ENCODE measurements around the gene ATP8A2.

Gene ATP8A2

DNA sequence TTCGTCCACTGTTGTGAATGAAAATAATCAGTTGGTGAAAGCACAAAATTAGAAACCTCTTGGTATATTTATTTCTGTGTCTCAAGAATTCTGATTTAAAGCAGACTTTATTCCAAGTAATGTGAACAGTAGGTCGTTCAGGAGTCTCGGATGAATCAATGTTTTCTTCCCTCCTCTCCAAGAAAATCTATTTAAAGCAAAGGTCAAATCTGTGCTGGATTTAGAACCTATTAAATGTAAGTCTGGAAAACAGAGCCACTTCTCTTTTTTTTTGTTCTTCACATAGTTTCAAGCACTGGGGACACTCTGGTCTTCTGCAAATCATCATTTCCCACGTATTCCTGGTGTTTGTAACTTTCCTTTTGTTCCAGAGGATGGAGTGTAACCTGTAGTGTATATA, 312.7 kb downstream of the ATP8A2 start:
- DNase-seq (ENCODE audit: low spot score), result no peak

DNA sequence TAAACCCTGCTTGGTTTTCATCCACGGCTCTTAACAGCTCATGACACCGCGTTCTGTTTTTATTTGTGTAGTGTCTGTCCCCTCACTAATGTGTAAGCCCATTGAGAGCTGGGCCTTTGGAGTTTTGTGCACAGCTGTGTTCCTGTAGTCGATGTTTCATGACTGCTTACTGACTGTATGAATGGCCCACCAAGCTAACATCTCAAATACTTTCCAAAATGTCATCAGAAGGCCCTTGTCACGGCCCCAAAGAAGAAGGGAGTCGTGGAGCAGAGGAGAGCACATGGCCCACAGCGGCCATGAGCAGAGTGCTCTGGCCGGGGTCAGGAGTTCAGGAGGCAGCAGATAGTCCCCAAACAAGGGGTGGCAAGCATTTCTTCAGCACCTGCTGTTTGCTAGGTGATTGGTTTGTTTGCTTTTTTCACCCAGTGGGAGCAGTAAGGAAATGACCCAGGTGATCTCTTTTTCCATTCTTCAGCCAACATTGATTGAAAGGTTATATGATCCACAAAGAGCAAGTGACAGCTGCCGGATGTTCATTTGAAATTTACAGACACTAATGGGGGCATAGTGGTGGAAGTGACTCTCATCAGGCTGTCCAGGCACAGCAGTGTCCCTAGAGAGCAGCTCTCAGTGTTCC, 315.2 kb downstream of the ATP8A2 start:
- DNase-seq (ENCODE audit: low spot score), result no peak

DNA sequence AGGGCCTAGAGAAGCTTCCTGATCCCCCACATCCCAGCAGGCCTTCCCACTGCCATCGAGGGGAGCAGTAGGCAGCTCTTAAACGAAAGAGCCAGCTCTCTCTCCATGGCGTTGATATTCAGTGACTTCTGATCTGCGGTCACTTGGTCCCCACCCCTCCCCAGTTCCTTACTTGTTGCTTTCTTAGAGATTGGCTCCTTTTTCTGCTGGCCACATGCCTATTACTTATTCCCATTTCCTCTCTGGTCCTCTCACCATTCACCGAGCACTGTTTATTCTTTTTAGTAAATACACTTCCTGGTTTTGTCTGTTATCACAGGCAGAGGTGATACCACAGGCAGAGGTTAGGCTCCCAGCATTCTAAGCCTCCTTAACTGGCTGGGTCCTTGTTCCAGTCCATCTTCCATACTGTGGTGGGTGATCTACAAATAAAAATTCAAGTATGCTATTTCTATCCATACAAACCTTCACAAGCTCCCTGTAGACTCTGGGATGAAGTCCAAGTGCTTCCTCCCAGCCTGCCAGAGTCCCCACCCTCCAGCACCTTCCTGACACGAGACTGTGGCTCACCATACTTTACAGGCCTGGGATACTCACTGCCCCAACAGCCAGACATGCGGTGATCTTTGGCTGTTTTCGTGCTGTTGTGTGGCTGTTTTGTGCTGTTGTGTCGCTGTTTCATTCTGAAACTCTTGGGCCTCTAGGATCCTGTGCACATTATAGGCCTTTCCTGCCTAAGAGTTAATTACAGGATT, 315.9 kb downstream of the ATP8A2 start:
- DNase-seq (ENCODE audit: low spot score), result no peak

DNA sequence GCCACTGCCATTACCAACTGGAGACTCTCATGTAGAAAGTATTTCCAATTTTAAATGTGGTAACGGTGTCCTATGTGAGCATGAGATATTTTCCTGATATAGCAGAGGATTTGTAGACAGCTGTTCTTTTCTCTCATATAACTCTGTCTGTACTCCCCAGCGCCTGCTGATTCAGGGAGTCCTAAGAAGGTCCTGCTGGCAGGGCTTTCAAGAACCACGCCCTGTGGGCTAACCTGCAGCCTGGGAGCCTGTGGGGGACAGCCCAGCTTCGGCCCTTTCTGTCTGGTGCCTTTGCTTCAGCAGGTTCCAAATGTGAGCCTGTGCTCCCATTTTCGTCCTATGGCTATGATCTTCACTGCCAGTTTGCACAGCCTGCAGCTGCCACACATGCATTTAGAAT, 316.8 kb downstream of the ATP8A2 start:
- DNase-seq (ENCODE audit: low spot score), result no peak

DNA sequence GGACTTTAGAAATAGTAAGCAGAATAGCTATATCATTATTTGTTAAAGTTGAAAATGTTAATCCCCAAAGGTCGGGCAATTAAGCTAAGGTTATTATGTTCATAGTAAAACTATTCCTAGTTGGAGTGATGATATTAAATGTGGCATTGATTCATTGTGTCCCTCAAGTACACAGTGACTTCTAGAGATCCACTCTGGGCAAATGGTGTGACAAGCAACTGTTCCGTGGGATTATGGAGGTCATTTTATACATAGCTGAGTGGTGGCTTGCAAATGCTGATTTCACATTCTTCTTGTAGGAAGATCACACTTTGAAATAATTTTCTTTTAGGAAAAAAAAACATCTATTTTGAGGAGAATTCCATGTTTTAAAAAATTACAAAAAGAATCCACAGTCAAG, 317.8 kb downstream of the ATP8A2 start:
- no peak for DNase-seq (ENCODE audit: low spot score)

DNA sequence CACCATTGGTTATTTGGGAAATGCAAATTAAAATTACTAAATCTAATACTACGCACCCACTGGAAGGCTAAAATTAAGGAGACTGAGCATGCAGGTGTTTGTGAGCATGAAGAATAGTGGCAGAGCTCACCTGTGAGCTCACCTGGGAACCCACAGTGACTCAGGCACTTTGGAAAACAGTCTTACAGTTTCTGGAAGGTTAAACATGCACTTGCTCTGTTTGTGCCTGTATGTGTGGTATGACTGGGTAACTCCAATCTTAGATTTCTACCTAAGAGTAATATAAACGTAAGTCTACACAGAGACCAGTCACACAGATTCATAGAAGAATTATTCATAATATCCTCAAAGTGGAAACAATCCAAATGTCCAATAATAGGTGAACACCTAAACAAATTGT, 318.8 kb downstream of the ATP8A2 start:
- DNase-seq (ENCODE audit: low spot score), result no peak

DNA sequence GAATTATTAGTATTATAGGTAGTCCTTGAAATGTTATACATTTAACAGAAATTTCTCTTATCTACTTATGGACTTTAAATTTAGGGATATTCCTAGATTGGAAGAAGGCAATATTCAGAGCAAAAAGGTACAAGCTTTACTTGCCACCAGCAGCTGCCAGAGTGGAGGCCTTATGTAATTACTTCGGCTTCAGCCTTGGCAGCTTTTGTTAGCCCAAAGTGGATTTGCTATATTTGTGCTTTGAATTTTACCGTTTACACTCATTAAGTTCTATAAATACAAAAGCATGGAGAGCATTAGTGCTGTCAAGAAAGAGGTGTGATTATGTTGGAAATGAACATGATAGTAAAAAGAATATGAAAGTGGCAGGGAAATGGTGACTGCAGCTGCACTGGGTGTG, 319.9 kb downstream of the ATP8A2 start:
- DNase-seq (ENCODE audit: low spot score), result no peak

DNA sequence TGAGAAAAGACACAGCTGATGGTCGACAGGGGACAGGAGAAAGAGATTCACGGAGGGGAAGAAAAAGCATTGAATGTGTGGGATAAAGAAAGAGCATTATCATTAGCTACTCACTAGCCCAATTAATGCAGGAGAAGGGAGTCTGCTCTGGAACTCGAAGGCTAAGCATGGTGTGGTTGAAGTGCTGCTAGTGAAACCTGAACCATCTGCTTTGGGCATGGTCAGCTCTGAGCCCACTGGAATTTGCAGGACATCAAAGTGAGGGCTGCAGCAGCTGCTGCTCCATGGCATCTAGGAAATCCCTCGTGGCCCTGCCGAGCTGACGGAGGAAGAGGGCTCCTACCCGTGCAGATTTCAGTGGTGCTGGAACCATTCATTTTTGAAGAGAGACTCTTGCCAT, 320.3 kb downstream of the ATP8A2 start:
- no peak for DNase-seq (ENCODE audit: low spot score)

DNA sequence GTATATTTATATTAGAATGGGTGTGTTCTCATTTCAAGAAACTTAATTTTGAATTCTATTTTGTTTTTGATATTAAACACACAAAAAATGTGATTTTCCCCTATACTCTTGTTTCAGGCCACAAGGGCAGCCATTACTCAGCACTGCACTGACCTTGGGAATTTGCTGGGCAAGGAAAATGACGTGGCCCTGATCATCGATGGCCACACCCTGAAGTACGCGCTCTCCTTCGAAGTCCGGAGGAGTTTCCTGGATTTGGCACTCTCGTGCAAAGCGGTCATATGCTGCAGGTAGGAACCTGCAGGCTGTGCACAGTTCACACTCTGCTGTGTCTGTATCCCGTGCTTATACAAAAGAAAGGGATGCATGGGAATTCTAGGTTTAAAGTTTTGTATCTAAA, 327.3 kb downstream of the ATP8A2 start:
- DNase-seq (ENCODE audit: low spot score), result no peak

DNA sequence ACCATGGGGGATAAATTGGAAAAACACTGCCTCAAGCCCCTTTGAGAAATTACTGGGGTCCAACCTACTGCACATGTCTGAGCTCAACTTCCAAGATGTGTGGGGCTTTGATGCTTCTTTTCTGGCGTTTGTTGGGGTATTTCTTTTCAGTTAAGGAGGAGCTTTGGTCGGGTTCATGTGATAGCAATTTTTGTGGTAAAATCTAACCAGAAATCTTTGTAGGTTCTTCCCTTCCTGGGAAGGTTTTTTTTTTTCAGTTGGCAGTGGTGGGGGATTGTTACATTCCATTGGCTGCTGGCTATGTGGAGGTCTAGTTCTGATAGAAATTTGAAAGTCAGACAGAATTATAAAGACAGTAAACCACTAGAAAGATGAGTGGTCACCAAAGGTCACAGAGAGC, 327.8 kb downstream of the ATP8A2 start:
- DNase-seq (ENCODE audit: low spot score), result no peak

DNA sequence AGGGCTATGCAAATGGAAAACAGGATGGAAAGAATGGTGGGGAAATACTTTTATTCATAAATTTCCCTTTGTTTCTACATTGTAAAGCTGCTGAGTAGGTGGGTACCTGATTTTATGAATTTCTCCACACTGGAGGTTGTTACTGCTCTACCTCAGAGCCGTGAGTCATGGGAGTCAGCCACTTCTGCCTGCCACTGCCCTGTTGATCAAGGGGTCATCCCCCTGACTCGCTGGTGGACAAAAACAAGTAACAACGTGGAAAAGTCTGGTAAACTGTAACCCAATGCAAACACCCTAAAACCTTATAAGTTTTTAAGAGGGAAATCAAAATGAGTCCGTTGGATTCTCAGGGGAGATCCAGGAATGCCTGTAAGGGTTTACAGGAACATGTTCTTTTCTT, 329.5 kb downstream of the ATP8A2 start:
- DNase-seq (ENCODE audit: low spot score), result no peak

DNA sequence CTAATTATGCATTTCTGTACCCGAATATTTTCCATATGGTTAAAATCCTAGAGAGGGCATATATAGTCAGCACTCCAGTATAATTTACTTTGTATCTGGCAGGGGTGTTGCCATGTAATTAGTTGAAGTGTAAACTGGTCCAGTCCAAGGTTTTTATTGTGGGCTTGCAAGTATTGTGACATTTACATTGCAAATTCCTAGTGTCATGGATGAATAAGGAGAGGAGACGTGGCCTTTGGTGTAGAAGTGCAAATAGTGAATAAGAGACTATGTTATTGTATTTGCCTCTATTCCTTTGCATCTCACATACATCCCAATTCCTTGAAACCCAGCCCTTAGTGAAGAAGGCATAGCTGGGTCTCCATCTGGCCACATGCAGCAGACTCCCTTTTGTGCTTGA, 330.6 kb downstream of the ATP8A2 start:
- no peak for DNase-seq (ENCODE audit: low spot score)

DNA sequence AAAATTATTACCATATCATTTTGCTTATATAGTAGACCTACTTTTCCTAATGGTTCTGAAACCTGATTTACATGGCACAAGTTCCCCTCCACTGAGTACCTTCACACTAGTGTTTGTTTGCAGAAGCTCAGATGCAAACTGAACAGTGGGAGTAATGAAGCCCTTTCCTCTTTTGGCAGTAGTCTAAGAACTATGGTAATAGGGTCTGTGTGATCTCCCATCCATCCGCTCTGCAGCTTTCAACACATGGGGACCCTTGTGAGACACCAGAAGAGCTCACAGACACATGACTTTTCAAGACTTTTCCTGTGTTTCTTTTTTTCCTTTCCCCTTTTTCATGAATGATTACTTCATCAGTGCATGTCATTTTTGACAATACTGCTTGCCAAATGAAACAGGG, 336.0 kb downstream of the ATP8A2 start:
- no peak for DNase-seq (ENCODE audit: low spot score)

DNA sequence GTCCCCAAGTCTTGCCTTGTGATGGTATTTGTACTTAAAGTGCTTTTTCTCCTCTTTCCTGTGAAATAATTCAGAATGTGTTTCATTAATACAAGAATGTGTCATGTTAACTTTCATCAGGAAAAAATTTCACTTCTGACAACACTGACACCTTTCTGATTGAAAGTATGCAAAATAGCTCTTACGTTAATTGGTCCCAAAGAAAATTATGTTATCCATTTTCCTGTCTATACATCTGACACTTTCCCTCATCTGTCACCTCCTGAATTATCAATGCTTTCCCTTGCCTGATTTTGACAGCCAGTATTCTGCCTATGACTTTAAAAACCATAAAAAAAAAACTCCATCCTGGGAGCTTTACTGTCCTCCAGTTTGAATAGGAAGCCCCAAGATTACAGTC, 336.5 kb downstream of the ATP8A2 start:
- DNase-seq (ENCODE audit: low spot score), result no peak

DNA sequence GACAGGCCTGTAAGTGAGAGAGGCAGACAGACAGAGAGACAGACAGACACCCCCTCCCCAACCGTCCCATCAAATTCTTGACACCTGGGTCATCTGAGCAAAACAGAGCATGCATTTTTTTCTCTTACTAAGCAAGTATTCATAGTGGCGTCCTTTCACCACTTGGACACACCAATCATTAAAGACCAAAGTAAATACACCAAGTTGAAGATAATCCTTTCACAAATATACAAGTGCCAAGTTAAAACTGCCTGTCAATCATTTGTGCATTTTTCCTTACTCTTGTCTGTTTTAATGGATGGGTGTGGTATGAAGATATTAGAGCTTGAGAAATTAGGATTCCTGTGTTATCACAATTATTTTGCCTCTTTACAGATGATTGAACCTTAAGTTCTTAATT, 337.3 kb downstream of the ATP8A2 start:
- DNase-seq (ENCODE audit: low spot score), result no peak

DNA sequence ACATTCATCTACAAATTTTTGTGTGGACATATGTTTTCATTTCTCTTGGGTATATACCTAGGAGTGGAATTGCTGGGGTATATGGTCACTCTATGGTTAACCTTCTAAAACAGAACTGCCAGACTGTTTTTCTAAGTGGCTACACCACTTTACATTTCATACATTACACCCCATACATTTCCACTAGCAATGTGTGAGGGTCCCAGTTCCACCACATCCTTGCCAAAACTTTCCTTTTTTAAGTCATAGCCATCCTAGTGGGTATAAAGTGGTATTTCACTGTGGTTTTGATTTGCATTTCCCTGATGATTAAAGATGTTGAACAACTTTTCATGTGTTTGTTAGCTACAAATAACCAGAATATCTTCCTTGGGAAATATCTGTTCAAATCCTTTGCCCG, 344.0 kb downstream of the ATP8A2 start:
- no peak for DNase-seq (ENCODE audit: low spot score)

DNA sequence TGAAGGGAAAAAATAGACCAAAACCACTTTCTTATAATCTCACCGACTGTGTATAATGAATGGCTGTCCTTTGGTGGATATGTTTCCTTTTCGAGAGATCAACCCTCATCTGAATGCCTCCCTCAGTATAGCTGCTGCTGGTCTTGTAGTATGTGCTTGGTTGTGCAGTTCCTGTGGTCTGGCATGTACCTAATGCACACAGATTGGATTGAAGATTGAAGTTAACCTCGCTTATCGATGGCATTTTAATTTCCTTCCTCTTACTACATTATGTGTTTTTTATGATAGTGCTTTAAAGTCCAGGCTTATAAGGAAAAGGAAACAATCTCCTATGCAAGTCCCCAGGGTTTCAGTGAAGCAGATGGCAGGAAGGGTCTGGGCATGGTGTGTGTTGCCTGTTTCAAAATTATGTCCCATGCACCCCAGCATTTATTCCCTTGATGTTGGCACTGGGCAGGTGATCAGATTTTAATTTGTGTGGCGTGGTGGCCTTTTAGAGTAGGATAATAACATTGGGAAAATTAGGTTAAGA, 346.0 kb downstream of the ATP8A2 start:
- DNase-seq (ENCODE audit: low spot score), result no peak

DNA sequence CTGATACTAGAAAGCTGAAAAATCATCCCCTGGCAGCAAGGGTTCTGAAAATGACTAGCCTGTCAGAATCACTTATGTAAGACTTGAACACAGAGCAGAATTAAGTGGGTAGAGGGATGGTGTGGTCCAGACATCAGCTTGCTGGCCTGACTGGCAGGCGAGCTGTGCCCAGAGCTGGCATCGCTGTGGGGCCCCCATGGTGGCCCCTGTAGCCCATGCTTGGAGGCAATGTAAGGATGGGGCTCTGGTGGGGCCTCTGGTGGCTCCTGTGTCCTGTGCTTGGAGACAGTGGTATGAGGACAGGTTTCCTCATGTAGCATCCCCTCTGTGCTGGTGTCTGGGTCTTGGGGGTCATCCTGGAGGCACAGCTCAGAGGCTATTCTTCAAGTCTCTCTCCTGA, 347.9 kb downstream of the ATP8A2 start:
- DNase-seq (ENCODE audit: low spot score), result no peak

DNA sequence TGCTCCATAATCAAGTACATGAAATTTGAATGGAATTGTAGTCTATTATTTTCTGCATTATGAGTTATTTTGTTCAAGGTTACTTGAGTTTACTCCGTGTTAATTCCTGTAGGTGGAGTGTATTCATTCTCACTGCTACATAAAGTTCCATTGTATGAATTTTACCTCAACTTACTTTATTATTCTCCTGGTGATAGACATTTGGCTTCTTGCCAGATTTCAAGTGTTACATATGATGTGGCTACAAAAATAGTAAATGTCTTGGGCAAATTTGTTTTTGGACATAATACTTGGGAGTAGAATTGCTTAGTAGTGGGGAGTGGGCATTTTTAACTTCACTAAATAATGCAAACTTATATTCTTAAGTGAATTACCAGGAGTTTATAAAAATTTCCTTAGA, 351.1 kb downstream of the ATP8A2 start:
- no peak for DNase-seq (ENCODE audit: low spot score)

DNA sequence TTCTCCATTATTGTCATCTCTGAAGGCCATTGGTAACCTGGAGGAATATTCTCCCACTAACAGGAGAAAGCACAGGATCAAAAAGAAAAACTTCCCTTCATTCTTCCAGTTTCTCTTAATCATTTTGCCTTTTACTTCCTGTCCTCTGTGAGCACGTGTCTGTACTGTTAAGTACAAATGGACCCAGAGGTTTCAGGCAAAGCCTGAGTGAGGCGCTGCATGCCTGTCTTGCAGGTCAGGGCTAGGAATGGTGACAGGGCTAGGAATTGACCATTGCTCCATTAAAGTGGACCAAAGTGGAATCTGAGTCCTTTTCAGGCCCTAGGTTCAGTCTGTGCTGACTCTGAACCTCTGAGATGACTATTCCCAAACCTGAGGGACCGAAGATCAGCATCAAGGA, 353.3 kb downstream of the ATP8A2 start:
- no peak for DNase-seq (ENCODE audit: low spot score)

DNA sequence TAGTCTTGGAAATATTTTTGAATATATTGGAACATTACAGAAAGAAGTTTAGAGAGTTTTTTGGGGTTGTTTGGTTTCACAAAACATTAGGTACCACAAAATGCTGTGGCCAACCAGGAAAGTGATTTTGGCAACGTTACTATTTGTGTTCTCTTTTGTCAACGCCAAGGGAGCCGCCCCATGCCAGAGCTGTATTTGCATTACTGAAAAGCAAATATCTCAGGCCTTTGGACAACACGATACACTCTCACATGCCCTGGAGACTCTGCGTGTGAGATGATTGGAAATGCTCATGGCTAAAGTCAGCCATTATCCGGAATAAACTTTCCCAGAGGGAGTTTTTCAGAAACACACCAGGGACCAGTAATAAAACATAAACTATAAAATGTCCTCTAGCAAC, 355.5 kb downstream of the ATP8A2 start:
- DNase-seq (ENCODE audit: low spot score), result no peak

DNA sequence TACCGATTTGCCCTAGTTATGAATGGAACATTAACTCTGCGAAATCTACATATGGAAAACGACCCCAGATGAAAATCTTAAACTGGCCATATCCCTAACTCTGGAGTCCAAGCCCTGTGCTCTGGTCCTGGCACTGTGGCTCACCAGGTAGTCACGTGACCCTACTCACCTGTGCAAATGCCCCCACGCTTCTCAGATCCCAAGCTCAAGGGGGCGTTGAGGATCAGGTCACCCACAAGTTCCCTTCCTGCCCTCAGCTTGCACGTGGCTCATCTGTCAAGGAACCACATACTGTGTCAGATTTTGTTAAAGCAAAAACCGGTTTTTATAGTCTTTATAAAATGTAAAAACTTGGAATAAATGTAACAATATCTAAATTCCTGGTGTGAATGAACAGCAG, 356.0 kb downstream of the ATP8A2 start:
- no peak for DNase-seq (ENCODE audit: low spot score)

DNA sequence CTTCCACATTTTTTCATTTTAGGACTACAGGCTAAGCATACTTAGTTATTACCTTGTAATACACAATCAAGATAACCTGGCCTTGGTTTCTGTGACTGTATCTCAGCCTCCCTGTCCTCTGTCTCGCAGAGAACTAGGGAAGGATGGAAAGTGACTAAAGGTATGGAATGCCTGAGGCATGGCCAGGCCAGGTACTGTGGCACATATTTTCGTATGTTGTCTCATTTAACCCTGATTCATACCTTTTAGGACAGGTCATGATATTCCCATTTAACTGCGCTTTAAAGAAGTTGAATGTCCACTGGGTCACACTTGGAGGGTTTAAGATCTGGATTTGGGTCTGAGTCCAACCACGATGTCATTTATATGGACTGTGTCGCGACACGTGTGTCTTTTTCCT, 357.4 kb downstream of the ATP8A2 start:
- no peak for DNase-seq (ENCODE audit: low spot score)

DNA sequence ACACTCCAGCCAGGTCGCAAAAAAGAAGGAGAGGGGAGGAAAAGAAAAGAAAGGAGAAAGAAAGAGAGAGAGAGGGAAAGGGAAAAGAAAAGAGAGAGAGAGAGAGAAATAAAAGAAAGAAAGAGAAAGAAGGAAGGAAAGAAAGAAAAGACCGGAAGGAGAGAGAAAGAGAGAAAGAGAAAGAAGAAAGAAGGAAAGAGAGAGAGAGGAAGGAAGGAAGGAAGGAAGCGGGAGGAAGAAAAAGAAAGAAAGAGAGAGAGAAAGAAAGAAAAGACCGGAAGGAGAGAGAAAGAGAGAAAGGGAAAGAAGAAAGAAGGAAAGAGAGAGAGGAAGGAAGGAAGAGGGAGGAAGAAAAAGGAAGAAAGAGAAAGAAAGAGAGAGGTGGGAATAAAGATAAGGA, 359.3 kb downstream of the ATP8A2 start:
- no peak for DNase-seq (ENCODE audit: low spot score)
